ENCODE data around the gene KDM2A. TPM values are rescaled to one million over a fixed set of nuclear protein-coding genes. Genes with fewer than 3 reads are reported as not detected.

The KDM2A gene
- total and polyA plus RNA-seq, 2 donors (not counting 3 experiments of a cell fraction or from before 2014, with no cell fraction given): 72.2 to 79.5 TPM

- ChIA-PET CTCF (interaction anchor here (0.6 to 2.8 kb wide), 6 partner anchors 10 to 171 kb away, joined by 3 to 16 read pairs (median 4); no protein-coding TSS in a partner anchor), POLR2A (no interaction called here)
- DNase-seq (ENCODE audit: low read depth, low spot score) (no peak), FAIRE-seq (no peak)
- Histone ChIP-seq H3K9me3 (replicated peaks; ENCODE audit: control insufficient read depth, insufficient read depth, low read length) (no peaks in the 10 kb centered on the region), H4K20me1 (replicated peaks; ENCODE audit: control insufficient read depth, extremely low read depth, insufficient read depth, low read length) (no peaks in the 10 kb centered on the region), H3K27me3 (ENCODE audit: control insufficient read depth in 2 of 2, insufficient read depth in 2 of 2, low read length in 2 of 2) (no peaks in the 10 kb centered on the region), H2AFZ (ENCODE audit: low read depth, low read length) (no peak overlapping the region), H3K36me3 (ENCODE audit: control insufficient read depth in 2 of 2, extremely low read depth in 1 of 2, insufficient read depth in 2 of 2, low read length in 2 of 2) (peaks cover 71 to 72% of the 10 kb centered on the region in 2 experiments), H3K4me3 (replicated peaks in 1 of 3; ENCODE audit: insufficient read depth in 1 of 3, low read depth in 1 of 3, low read length in 3 of 3) (no peak overlapping the region), H3K9ac (replicated peaks; ENCODE audit: extremely low read depth, insufficient read depth, low read length) (no peak overlapping the region), H3K9me1 (replicated peaks; ENCODE audit: control insufficient read depth, extremely low read depth, insufficient read depth, low read length) (no peaks in the 10 kb centered on the region), H3K4me2 (ENCODE audit: insufficient read depth, low read length) (no peak overlapping the region), H3K4me1 (ENCODE audit: control insufficient read depth, extremely low read depth, insufficient read depth, low read length) (no peaks in the 10 kb centered on the region), H3K79me2 (ENCODE audit: control insufficient read depth, insufficient read depth, low read length) (no peaks in the 10 kb centered on the region), H3K27ac (ENCODE audit: insufficient read depth, low read depth, low read length) (no peak overlapping the region)
- TF ChIP-seq POLR2A (IDR thresholded peaks at IDR 0.05; ENCODE audit: low read depth, low read length) (no peak), EZH2 (IDR thresholded peaks at IDR 0.05; ENCODE audit: borderline replicate concordance, low read depth, low read length, severe bottlenecking) (no peak), POLR2AphosphoS5 (IDR thresholded peaks at IDR 0.05; ENCODE audit: insufficient read depth, low read depth, low read length) (peak; percentile 12)
- dilution Hi-C loops (cut with MboI; ENCODE audit: extremely low pct_ligation_motif_present, low sequenced_read_pairs) (no loop called here), intact Hi-C loops (cut with micrococcal nuclease) (no loop called here)
- BruUV-seq (replicated peaks): no TSS peak
These were observed 132.8 kb downstream of the KDM2A start for GRCh38 chr11:67251841-67252240.

GRCh38 chr11:67252831-67253239, 133.8 kb downstream of the KDM2A start:
- Histone ChIP-seq H3K79me2 (ENCODE audit: control insufficient read depth, insufficient read depth, low read length) (no peaks in the 10 kb centered on the region), H3K4me3 (replicated peaks in 1 of 3; ENCODE audit: insufficient read depth in 1 of 3, low read depth in 1 of 3, low read length in 3 of 3) (no peak overlapping the region), H4K20me1 (replicated peaks; ENCODE audit: control insufficient read depth, extremely low read depth, insufficient read depth, low read length) (no peaks in the 10 kb centered on the region), H3K9me3 (replicated peaks; ENCODE audit: control insufficient read depth, insufficient read depth, low read length) (no peaks in the 10 kb centered on the region), H3K4me1 (ENCODE audit: control insufficient read depth, extremely low read depth, insufficient read depth, low read length) (no peaks in the 10 kb centered on the region), H3K36me3 (ENCODE audit: control insufficient read depth in 2 of 2, extremely low read depth in 1 of 2, insufficient read depth in 2 of 2, low read length in 2 of 2) (peaks cover 70 to 71% of the 10 kb centered on the region in 2 experiments), H3K9me1 (replicated peaks; ENCODE audit: control insufficient read depth, extremely low read depth, insufficient read depth, low read length) (no peaks in the 10 kb centered on the region), H3K9ac (replicated peaks; ENCODE audit: extremely low read depth, insufficient read depth, low read length) (no peak overlapping the region), H2AFZ (ENCODE audit: low read depth, low read length) (no peak overlapping the region), H3K4me2 (ENCODE audit: insufficient read depth, low read length) (no peak overlapping the region), H3K27me3 (ENCODE audit: control insufficient read depth in 2 of 2, insufficient read depth in 2 of 2, low read length in 2 of 2) (no peaks in the 10 kb centered on the region), H3K27ac (ENCODE audit: insufficient read depth, low read depth, low read length) (no peak overlapping the region)
- no peak for TF ChIP-seq MAX (IDR thresholded peaks at IDR 0.05; ENCODE audit: insufficient read depth, insufficient read length)
- TF ChIP-seq POLR2A (IDR thresholded peaks at IDR 0.05; ENCODE audit: low read depth, low read length): no peak
- peak; percentile 20 to 47 for TF ChIP-seq CTCF (IDR thresholded peaks at IDR 0.05; ENCODE audit: extremely low read depth in 1 of 2, insufficient read depth in 1 of 2, low read depth in 1 of 2, low read length in 2 of 2)
- TF ChIP-seq POLR2AphosphoS5 (IDR thresholded peaks at IDR 0.05; ENCODE audit: insufficient read depth, low read depth, low read length): no peak
- TF ChIP-seq GATA2 (IDR thresholded peaks at IDR 0.05; ENCODE audit: insufficient read depth, insufficient read length, low read depth, low read length): no peak
- no TSS peak for BruUV-seq (replicated peaks)
- ChIA-PET POLR2A (interaction anchor here (1.0 kb wide), 1 partner anchor 9 kb away, joined by 3 read pairs; no protein-coding TSS in a partner anchor), CTCF (interaction anchor here (1.3 to 2.8 kb wide), 5 partner anchors 10 to 130 kb away, joined by 3 to 30 read pairs (median 6); no protein-coding TSS in a partner anchor)
- DNase-seq (ENCODE audit: low read depth, low spot score) (peak; percentile 44), FAIRE-seq (peak; percentile 83)
- dilution Hi-C loops (cut with MboI; ENCODE audit: extremely low pct_ligation_motif_present, low sequenced_read_pairs): no loop called here
- intact Hi-C loops (cut with micrococcal nuclease): no loop called here
